GM18519 (cell line): ENCODE results near the gene SURF2.
"Not testable (repeated sequence)": the region's sequence is repeated elsewhere in the genome, so short reads cannot be mapped to it uniquely, and the experiment has no call there.

ENCODE experiments used
- ATAC-seq: cut with Tn5 transposase; IDR thresholded peaks from one replicate; pipeline ENCODE4 v1.9.1; 2021; ENCODE audit warnings: mild to moderate bottlenecking, moderate library complexity; ENCODE audit not compliant: unreplicated experiment, low FRiP score

SURF2 gene

GRCh38 chr9:133356391-133357091, at the start of gene SURF2, which contains the start of gene SURF1:
Gene SURF2 (plus strand): TSS chr9:133356550. CDS start chr9:133356593, 43 bp downstream.
Gene SURF1 (minus strand): TSS chr9:133356487. CDS start chr9:133356453, 34 bp downstream.
- no peak for ATAC-seq

- no peak for ATAC-seq
These were observed 49.0 kb upstream of the SURF2 start for GRCh38 chr9:133307301-133307700.

- ATAC-seq = no peak
These were observed 46.7 kb upstream of the SURF2 start for GRCh38 chr9:133309608-133310007.

GRCh38 chr9:133315997-133316396, 40.4 kb upstream of the SURF2 start:
- ATAC-seq = no peak

- not testable (repeated sequence) for ATAC-seq
These were observed 38.8 kb upstream of the SURF2 start for GRCh38 chr9:133317551-133317950.

- ATAC-seq = no peak
These were observed 35.9 kb upstream of the SURF2 start for GRCh38 chr9:133320421-133320881.

- no peak for ATAC-seq
These were observed 34.9 kb upstream of the SURF2 start for GRCh38 chr9:133321411-133321935.

- ATAC-seq = no peak
These were observed 33.6 kb upstream of the SURF2 start for GRCh38 chr9:133322701-133323100.

- ATAC-seq = no peak
These were observed 33.1 kb upstream of the SURF2 start for GRCh38 chr9:133323211-133323610.

- ATAC-seq = no peak
These were observed 32.2 kb upstream of the SURF2 start for GRCh38 chr9:133323991-133324703.

- not testable (repeated sequence) for ATAC-seq
These were observed 29.3 kb upstream of the SURF2 start for GRCh38 chr9:133327021-133327420.

GRCh38 chr9:133327834-133328484, 28.4 kb upstream of the SURF2 start:
- no peak for ATAC-seq

- ATAC-seq = not testable (repeated sequence)
These were observed 26.8 kb upstream of the SURF2 start for GRCh38 chr9:133329306-133330156.

GRCh38 chr9:133331221-133331620, 25.1 kb upstream of the SURF2 start:
- ATAC-seq = no peak

- ATAC-seq = no peak
These were observed 24.5 kb upstream of the SURF2 start for GRCh38 chr9:133331641-133332380.

- no peak for ATAC-seq
These were observed 24.0 kb upstream of the SURF2 start for GRCh38 chr9:133332381-133332730.

- ATAC-seq = no peak
These were observed 23.3 kb upstream of the SURF2 start for GRCh38 chr9:133333011-133333410.

- no peak for ATAC-seq
These were observed 22.8 kb upstream of the SURF2 start for GRCh38 chr9:133333566-133333965.

GRCh38 chr9:133334161-133334560, 22.2 kb upstream of the SURF2 start:
- ATAC-seq = no peak
